AG10803 (cell line): ENCODE data around the gene PARD3.
A peak's percentile ranks its signal among the peaks of the same experiment; 100 is the strongest.

ENCODE experiments used
- DNase-seq: peaks from one replicate; pipeline ENCODE4 v3.0.0; 2010; ENCODE audit warnings: low read depth
- H3K4me3 ChIP-seq: 2 replicates; pipeline ENCODE4 v1.5.1; 2011; ENCODE audit warnings: mild to moderate bottlenecking, low read length, control low read depth
- CTCF ChIP-seq: conservative IDR thresholded peaks from 2 replicates; pipeline ENCODE4 v1.5.1; 2011; ENCODE audit warnings: mild to moderate bottlenecking, low read length, control low read depth, inconsistent platforms

PARD3 gene

GRCh38 chr10:34766811-34767494, 48.1 kb downstream of the PARD3 start:
- TF ChIP-seq CTCF: no peak
- H3K4me3 ChIP-seq: no peak overlapping the region
- DNase-seq: no peak

GRCh38 chr10:34766266-34766600, 48.9 kb downstream of the PARD3 start:
- TF ChIP-seq CTCF: no peak
- peak; percentile 40 for DNase-seq
- H3K4me3 ChIP-seq: no peak overlapping the region

GRCh38 chr10:34764472-34764946, 50.6 kb downstream of the PARD3 start:
- no peak for DNase-seq
- H3K4me3 ChIP-seq: no peak overlapping the region
- no peak for TF ChIP-seq CTCF

- DNase-seq: no peak
- no peak for TF ChIP-seq CTCF
- H3K4me3 ChIP-seq: no peak overlapping the region
These were observed 52.3 kb downstream of the PARD3 start for GRCh38 chr10:34762603-34763299.

GRCh38 chr10:34762156-34762555, 52.9 kb downstream of the PARD3 start:
- DNase-seq: no peak
- TF ChIP-seq CTCF: no peak
- no peak overlapping the region for H3K4me3 ChIP-seq

GRCh38 chr10:34761453-34761852, 53.6 kb downstream of the PARD3 start:
- peak; percentile 38 for DNase-seq
- TF ChIP-seq CTCF: no peak
- H3K4me3 ChIP-seq: no peak overlapping the region

GRCh38 chr10:34760606-34761005, 54.5 kb downstream of the PARD3 start:
- DNase-seq: no peak
- H3K4me3 ChIP-seq: no peak overlapping the region
- no peak for TF ChIP-seq CTCF
